MM.1S (cell line): ENCODE data around the gene CADM4.

Experiments used
- EZH2 ChIP-seq: fragments of 300-600 bp; sonication (generic); optimal IDR thresholded peaks from 2 replicates; pipeline ENCODE3; 2017; ENCODE audit warnings: low read depth, mild to moderate bottlenecking, antibody characterized with exemption, low read length, mixed read lengths
- EZH2phosphoT487 ChIP-seq: fragments of 300-600 bp; sonication (generic); IDR thresholded peaks from 2 replicates; pipeline ENCODE4 v1.6.1; 2018; ENCODE audit warnings: antibody characterized with exemption, low read length
- TF ChIP-seq, protein P1 (sequence below): fragments of 300-600 bp; sonication (generic); IDR thresholded peaks from 2 replicates; pipeline ENCODE4 v1.5.1; 2016; ENCODE audit warnings: antibody characterized with exemption, low read length, mixed read lengths

DNA sequence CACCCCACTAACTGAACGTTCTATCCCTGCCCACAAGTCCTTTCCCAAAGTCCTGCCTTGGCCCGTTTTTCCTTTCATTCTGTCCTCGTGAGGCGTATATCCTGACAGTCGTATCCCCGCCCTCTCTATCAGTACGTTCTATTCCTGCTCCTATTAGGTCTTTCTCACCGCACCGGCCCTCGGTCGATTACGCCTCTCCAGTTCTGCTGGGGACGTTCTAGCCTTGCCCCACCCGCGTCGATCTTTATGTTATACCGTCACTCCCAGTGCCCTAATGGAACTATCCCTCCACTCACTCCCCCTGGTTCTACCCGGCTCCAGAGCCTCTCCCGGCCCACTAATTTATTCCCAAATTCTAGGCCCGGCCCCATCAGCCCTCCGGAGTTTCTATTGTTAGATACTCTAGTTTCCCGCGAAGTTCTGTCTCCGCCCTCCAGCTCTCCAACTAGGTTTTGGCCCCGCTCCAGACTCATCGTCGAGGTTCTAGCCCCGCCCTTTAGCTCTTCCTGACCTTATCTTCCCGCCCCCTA, 28.3 kb upstream of the CADM4 start:
- TF ChIP-seq, protein P1, sequence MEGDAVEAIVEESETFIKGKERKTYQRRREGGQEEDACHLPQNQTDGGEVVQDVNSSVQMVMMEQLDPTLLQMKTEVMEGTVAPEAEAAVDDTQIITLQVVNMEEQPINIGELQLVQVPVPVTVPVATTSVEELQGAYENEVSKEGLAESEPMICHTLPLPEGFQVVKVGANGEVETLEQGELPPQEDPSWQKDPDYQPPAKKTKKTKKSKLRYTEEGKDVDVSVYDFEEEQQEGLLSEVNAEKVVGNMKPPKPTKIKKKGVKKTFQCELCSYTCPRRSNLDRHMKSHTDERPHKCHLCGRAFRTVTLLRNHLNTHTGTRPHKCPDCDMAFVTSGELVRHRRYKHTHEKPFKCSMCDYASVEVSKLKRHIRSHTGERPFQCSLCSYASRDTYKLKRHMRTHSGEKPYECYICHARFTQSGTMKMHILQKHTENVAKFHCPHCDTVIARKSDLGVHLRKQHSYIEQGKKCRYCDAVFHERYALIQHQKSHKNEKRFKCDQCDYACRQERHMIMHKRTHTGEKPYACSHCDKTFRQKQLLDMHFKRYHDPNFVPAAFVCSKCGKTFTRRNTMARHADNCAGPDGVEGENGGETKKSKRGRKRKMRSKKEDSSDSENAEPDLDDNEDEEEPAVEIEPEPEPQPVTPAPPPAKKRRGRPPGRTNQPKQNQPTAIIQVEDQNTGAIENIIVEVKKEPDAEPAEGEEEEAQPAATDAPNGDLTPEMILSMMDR = no peak
- no peak for TF ChIP-seq EZH2
- TF ChIP-seq EZH2phosphoT487 = no peak
